GM21786 (cell line): Measurements from ENCODE around the gene DGKG.
A peak's percentile ranks its signal among the peaks of the same experiment; 100 is the strongest.

Source experiments
- ATAC-seq: cut with Tn5 transposase; IDR thresholded peaks from one replicate; pipeline ENCODE4 v1.9.1; 2021; ENCODE audit not compliant: unreplicated experiment

Gene DGKG

DNA sequence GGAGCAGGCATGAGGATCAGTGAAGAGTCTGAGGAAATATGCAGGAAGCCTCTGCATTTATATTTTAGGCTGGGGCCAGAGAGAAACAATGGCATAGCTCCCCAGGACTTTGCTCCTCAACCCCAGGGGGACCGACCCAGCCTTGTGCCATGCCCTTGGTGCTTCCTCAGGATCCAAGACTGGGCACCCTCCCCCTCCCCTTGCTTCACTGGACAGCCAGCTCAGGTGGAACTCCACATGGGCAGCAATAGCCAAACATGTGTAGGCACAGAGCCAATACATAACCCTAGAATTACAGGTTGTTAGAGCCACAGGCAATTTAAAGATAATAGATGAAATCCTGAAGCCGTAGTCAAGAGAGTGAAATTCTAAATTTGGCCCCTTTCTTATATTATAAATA is 180.1 kb downstream of the DGKG start:
- ATAC-seq = no peak

GRCh38 chr3:186180891-186181481 is 181.0 kb downstream of the DGKG start:
- ATAC-seq = no peak

DNA sequence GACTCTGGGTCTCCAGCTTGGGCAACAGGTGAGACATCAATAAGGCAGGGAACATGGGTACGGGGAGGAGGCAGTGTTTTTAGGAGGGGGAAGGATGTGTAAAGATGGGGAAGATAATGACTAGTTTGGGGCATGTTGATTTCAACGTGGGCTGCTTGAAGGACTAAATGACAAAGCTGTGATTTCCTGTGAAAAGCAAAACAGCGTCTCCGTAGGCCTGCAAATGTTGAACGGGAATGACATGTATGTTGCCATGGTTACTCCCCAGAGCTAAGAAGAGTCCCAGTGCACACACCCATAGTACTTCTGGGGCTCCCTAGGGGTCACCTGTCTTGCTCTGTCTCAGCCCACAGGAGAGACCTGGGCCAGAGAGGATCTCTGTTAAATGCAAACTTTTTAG is 181.9 kb downstream of the DGKG start:
- ATAC-seq = no peak

DNA sequence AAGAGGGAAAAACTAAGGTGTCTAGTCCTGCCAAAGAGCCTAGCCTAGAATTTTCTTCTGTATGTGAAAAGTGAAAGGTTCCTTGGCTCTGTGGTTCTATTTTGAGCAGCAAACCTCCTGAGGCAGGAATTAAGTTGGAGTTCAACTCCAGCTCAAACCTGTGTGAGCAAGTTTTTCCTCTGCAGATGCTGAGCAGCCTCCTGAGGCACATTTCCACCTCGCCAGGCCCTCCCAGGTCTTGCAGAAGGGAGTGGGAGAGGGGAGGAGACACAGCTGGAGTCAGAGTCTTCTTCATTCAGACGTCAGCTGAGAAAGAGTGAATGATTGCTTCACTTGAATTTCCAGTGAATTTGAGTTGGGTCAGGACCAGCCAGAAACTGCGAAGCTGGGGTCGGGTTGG is 183.6 kb downstream of the DGKG start:
- ATAC-seq = no peak

- no peak for ATAC-seq
Observed at GRCh38 chr3:186176373-186176990, 185.6 kb downstream of the DGKG start.

- no peak for ATAC-seq
Observed at GRCh38 chr3:186173224-186173815, 188.7 kb downstream of the DGKG start.

DNA sequence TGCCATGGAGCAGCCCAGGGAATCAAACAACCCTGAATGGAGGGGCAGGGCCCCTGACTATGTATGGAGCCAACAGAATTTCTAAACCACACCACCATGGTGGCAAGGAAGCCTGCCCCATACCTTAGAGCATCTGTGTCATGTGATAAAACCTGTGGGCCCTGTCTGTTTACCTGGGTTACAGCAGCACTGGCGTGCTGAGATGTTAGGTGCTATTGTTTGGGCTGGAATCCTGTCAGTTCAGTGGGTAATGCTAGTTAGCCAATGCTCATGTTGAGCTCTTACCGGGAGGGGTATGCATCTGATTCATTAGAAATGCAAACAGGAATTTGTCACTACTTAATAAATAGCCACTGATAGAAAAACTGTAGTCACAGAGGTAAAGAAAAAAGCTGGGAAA is 189.7 kb downstream of the DGKG start:
- no peak for ATAC-seq

GRCh38 chr3:186171521-186171920 is 190.5 kb downstream of the DGKG start:
- ATAC-seq = no peak

GRCh38 chr3:186170516-186170915 is 191.5 kb downstream of the DGKG start:
- no peak for ATAC-seq

- no peak for ATAC-seq
Observed at GRCh38 chr3:186169379-186169778, 192.7 kb downstream of the DGKG start.

DNA sequence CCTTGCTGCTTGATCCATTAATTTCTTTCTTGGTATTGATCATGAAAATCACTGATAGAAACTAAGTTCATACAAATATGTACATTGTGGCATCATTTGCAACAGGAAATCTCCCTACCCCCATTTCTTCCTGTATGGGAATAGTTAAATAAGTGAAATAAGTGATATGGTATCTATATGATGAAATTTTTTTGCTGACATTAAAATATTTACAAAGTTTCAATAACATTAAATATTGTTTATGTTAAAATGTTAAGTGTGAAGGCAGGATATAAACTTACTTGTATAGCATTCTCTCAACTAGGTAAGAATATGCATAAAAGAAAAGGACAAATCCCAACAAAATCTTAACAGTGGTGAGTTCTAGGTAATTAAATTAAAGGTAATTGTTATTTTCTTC is 193.1 kb downstream of the DGKG start:
- no peak for ATAC-seq

- no peak for ATAC-seq
Observed at GRCh38 chr3:186167646-186168395, 194.2 kb downstream of the DGKG start.

- ATAC-seq = no peak
Observed at GRCh38 chr3:186166491-186167288, 195.3 kb downstream of the DGKG start.

DNA sequence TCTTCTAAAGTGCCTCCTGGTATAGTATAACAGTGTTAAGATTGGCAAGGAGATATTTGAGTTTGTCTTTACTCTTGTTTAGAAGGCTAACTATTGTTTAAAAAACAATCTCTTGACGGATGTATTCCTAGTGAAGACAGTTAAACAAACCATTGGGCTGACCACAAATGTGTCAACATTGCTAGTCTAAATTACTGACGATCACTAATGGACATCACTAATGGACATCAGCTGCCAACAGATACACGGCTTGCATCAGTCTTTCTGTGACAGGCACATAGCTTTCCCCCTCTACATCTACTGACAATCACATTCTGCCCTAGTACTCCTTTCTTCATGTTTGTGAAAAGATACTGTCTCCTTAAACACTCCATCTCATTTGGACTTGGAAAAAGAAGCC is 196.0 kb downstream of the DGKG start:
- ATAC-seq = no peak

DNA sequence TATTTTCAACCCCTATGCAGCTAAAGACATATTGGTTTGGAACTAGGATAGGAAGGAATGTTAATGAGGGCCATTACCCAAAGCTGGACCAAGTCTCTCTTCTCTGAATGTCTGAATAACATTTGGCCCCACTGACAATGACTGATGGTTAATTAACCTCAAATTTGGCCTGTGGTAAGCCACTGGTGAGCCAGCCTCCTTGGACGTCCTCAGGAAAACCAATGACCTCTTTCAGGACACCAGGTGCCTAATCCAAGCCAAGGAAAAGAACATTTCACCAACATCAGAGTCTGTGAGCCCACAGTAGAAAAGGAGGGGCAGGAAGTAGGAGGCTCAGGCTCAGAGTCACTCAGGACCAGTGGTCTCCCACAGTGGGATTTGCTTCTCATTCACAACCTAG is 196.7 kb downstream of the DGKG start:
- ATAC-seq = no peak

DNA sequence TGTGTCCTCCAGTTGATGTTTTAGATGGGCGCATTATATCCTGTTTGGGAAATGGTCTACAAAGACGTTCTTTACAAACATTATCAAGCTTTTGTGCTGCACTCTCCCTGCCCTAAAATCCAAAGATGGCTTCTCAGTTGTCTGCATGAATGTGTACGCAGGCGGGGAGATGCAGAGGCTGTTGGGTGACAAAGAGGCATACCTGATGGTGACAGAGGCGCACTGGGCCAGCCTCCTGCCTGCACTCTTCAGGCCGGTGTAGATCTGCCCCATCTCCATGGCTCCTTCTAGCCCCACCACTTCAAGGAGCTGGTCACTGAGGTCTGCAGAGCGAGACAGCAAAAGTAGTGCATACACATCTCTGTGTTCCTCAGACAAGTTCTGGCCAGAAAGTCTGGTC is 197.3 kb downstream of the DGKG start:
- no peak for ATAC-seq

DNA sequence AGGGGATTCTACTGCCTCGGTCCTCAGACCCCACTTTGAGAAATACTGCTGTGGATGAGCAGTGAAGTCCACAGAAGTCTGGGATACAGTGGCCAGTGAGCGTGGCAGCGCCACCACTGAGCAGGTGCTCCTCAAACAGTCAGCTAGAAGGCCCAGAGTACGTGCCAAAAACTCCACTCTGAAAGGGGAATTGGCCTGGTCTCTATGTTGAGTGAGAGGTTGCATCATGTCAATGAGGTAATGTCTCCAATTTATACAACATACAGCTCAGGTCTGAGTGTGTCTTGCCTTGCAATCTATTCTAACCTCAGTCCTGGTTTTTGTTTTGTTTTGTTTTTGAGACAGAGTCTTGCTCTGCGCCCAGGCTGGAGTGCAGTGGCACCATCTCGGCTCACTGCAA is 199.8 kb downstream of the DGKG start:
- no peak for ATAC-seq

- no peak for ATAC-seq
Observed at GRCh38 chr3:186160691-186161243, 201.3 kb downstream of the DGKG start.

GRCh38 chr3:186154641-186155040 is 207.4 kb downstream of the DGKG start:
- ATAC-seq = no peak

DNA sequence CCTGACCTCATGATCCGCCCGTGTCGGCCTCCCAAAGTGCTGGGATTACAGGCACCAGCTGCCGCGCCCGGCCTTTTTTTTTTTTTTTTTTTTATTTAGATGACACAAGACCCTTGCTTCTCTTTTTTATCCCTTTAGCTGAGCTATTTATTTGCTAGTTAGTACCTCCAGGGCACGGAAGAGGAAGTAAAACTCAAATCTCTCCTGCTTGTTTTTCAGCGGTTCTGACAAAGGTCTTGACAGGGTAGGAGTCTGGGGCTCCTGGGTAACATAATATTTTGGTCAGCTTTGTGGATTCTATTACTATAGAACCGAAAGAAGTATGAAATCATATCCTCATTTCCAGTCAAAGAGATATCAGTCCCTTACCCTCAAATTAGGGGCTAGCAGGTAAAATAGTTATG is 209.1 kb downstream of the DGKG start:
- peak; percentile 88 for ATAC-seq

- ATAC-seq = peak; percentile 8
Observed at GRCh38 chr3:186152361-186152798, 209.7 kb downstream of the DGKG start.
